HCT116 (cell line): ENCODE results near the gene PPFIA1. TPM values are rescaled to one million over a fixed set of nuclear protein-coding genes. Genes with fewer than 3 reads are reported as not detected.

Source experiments
- ATAC-seq: fragments of 200-7000 bp; cut with Tn5 transposase; 2 replicates; pipeline ENCODE4 v1.9.1; 2020; ENCODE audit warnings: mild to moderate bottlenecking, moderate library complexity
- BruUV-seq: library from RNA; stranded (reverse); fragments of 400-500 nt; replicated peaks from 2 replicates; lab custom pipeline; 2021; lab: Mats Ljungman, UMichigan
- CTCF ChIA-PET: fragments of 300-600 bp; sonication (Branson Sonifier 250); formaldehyde crosslinking; loops from one replicate; lab custom pipeline; 2021; ENCODE audit warnings: antibody characterized with exemption; lab: Charles Lee
- POLR2A ChIA-PET: fragments of 300-600, 350-600 bp; sonication (Branson Sonifier 250); formaldehyde crosslinking; loops from one replicate; lab custom pipeline; 2021; ENCODE audit warnings: antibody characterized with exemption; lab: Charles Lee
- RAD21 ChIA-PET, 2 experiments: fragments of 300-600 bp; sonication (Branson Sonifier 250); formaldehyde crosslinking; loops; one replicate each; lab custom pipeline; 2023; ENCODE audit warnings: low total read pairs in 2 of 2; ENCODE audit not compliant: uncharacterized antibody in 2 of 2, unreplicated experiment in 2 of 2, low non-redundant PET in 1 of 2; lab: Charles Lee
- DNase-seq: peaks from one replicate; pipeline ENCODE4 v3.0.0-alpha.2; 2010; ENCODE audit warnings: low read depth, low spot score
- H2AFZ ChIP-seq: fragments of 200-600 bp; shearing (Covaris generic), sonication (generic); 2 replicates; pipeline ENCODE4 v1.6.1; 2017; ENCODE audit warnings: low read depth, mixed run types, mixed read lengths, antibody characterized with exemption, low read length; ENCODE audit not compliant: poor library complexity, severe bottlenecking
- H3K27ac ChIP-seq: 2 replicates; pipeline ENCODE4 v1.5.1; 2012; ENCODE audit warnings: low read depth, low read length
- H3K27me3 ChIP-seq: fragments of 200-600 bp; sonication (generic); 2 replicates; pipeline ENCODE4 v1.6.1; 2016; ENCODE audit warnings: mixed run types, low read length, mixed read lengths; ENCODE audit not compliant: insufficient read depth
- H3K36me3 ChIP-seq, 2 experiments: fragments of 200-500 bp in 1 of 2; fragments of 200-600 bp in 1 of 2; sonication (Bioruptor generic) in 1 of 2; sonication (generic) in 1 of 2; 2 replicates each; pipeline versions ENCODE4 v1.5.1 to v1.6.1; 2014 to 2016; ENCODE audit warnings: low read length in 2 of 2, inconsistent platforms in 1 of 2, mixed read lengths in 1 of 2, mixed run types in 1 of 2; ENCODE audit not compliant: insufficient read depth in 2 of 2, control insufficient read depth in 1 of 2
- H3K4me1 ChIP-seq, 2 experiments: fragments of 200-600 bp in 1 of 2; sonication (generic) in 1 of 2; 2 replicates each; pipeline versions ENCODE4 v1.5.1 to v1.6.1; 2012 to 2017; ENCODE audit warnings: low read length in 2 of 2, inconsistent platforms in 1 of 2, mild to moderate bottlenecking in 1 of 2, mixed read lengths in 1 of 2, mixed run types in 1 of 2, moderate library complexity in 1 of 2; ENCODE audit not compliant: insufficient read depth in 2 of 2, control insufficient read depth in 1 of 2
- H3K4me2 ChIP-seq: fragments of 200-600 bp; sonication (generic); 2 replicates; pipeline ENCODE4 v1.6.1; 2017; ENCODE audit warnings: mixed run types, low read length, mixed read lengths
- H3K4me3 ChIP-seq, 2 experiments: fragments of 200-600 bp in 1 of 2; sonication (generic) in 1 of 2; replicated peaks in 1 of 2; 2 replicates each; pipeline ENCODE4 v1.5.1; 2011 to 2016; ENCODE audit warnings: low read length in 2 of 2, control low read depth in 1 of 2, low read depth in 1 of 2, mild to moderate bottlenecking in 1 of 2, mixed read lengths in 1 of 2, mixed run types in 1 of 2
- H3K79me2 ChIP-seq: fragments of 200-600 bp; sonication (generic); 2 replicates; pipeline ENCODE4 v1.6.1; 2017; ENCODE audit warnings: mild to moderate bottlenecking, mixed run types, low read length, moderate library complexity, mixed read lengths; ENCODE audit not compliant: insufficient read depth
- H3K9ac ChIP-seq: fragments of 200-600 bp; sonication (generic); 2 replicates; pipeline ENCODE4 v1.6.1; 2016; ENCODE audit warnings: low read length, mixed read lengths
- H3K9me2 ChIP-seq: fragments of 200-600 bp; sonication (generic), shearing (Covaris generic); 2 replicates; pipeline ENCODE4 v1.6.1; 2017; ENCODE audit warnings: mixed run types, mild to moderate bottlenecking, moderate library complexity; ENCODE audit not compliant: insufficient read depth
- H3K9me3 ChIP-seq, 2 experiments: fragments of 200-500 bp in 1 of 2; fragments of 200-600 bp in 1 of 2; sonication (Bioruptor generic) in 1 of 2; sonication (generic) in 1 of 2; 2 replicates each; pipeline ENCODE4 v1.6.1; 2014 to 2017; ENCODE audit warnings: low read length in 2 of 2, mixed read lengths in 2 of 2, inconsistent platforms in 1 of 2, low read depth in 1 of 2, mild to moderate bottlenecking in 1 of 2, mixed run types in 1 of 2, moderate library complexity in 1 of 2; ENCODE audit not compliant: control insufficient read depth in 1 of 2, insufficient read depth in 1 of 2
- H4K20me1 ChIP-seq: fragments of 200-600 bp; sonication (generic), shearing (Covaris generic); 2 replicates; pipeline ENCODE4 v1.6.1; 2017; ENCODE audit warnings: mixed run types, mild to moderate bottlenecking, moderate library complexity; ENCODE audit not compliant: insufficient read depth
- CBX3 ChIP-seq: IDR thresholded peaks from 2 replicates; pipeline ENCODE4 v1.6.1; 2012; ENCODE audit warnings: low read depth
- CEBPB ChIP-seq: IDR thresholded peaks from 2 replicates; pipeline ENCODE4 v1.6.1; 2012; ENCODE audit warnings: low read depth
- EGR1 ChIP-seq: IDR thresholded peaks from 2 replicates; pipeline ENCODE4 v1.6.1; 2012; ENCODE audit warnings: low read depth
- EZH2phosphoT487 ChIP-seq: fragments of 200-600 bp; IDR thresholded peaks from 2 replicates; pipeline ENCODE4 v1.6.1; 2018; ENCODE audit warnings: antibody characterized with exemption, borderline replicate concordance
- JUND ChIP-seq: IDR thresholded peaks from 2 replicates; pipeline ENCODE4 v1.6.1; 2012
- SP1 ChIP-seq: IDR thresholded peaks from 2 replicates; pipeline ENCODE4 v1.6.1; 2012; ENCODE audit warnings: low read depth
- SRF ChIP-seq: IDR thresholded peaks from 2 replicates; pipeline ENCODE4 v1.6.1; 2012; ENCODE audit warnings: low read depth
- YY1 ChIP-seq: IDR thresholded peaks from 2 replicates; pipeline ENCODE4 v1.6.1; 2011; ENCODE audit warnings: low read length, low read depth, moderate library complexity, mild to moderate bottlenecking; ENCODE audit not compliant: insufficient replicate concordance; ENCODE audit errors: extremely low read depth
- intact Hi-C: fragments of 100-400 bp; cut with micrococcal nuclease; formaldehyde crosslinking; loops from 2 replicates; pipeline ENCODE4 v1.10.0; 2022
- total RNA-seq: library from RNA; stranded (reverse); gene quantifications from one replicate; pipeline ENCODE4 v1.2.1, GENCODE V29; 2021; ENCODE audit not compliant: unreplicated experiment

PPFIA1 gene
- total RNA-seq, 1 experiment from 2014 or later = 48.6 TPM

DNA sequence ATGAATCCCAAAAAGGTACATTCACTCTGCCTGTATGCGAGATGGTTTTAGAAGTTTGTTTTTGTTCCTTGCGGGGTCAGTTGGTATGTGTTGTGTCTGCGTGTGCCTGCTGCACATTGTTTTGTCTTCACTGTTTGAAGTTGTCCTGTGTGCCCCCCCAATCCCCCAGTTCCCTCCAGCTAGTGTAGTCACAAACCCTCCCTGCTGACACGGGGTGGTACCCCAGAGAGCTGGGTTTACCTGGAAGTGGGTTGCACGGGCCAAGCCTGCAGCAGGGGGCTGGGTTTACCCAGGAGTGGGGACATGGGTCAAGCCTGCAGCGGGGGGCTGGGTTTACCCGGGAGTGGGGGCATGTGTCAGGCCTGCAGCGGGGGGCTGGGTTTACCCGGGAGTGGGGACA, 150.0 kb downstream of the PPFIA1 start:
- intact Hi-C loops = no loop called here
- Histone ChIP-seq H3K4me2 (no peak overlapping the region), H3K79me2 (peaks cover 53% of the 10 kb centered on the region; the same call in 1 of the 2 replicates), H3K9me3 (no peaks in the 10 kb centered on the region), H3K27ac (no peak overlapping the region), H4K20me1 (no peaks in the 10 kb centered on the region), H3K4me3 (no peak overlapping the region), H3K36me3 (peaks cover 59 to 66% of the 10 kb centered on the region in 2 experiments), H3K4me1 (no peaks in the 10 kb centered on the region), H3K9me2 (no peaks in the 10 kb centered on the region), H2AFZ (no peak overlapping the region), H3K9ac (no peak overlapping the region), H3K27me3 (no peaks in the 10 kb centered on the region)
- CTCF ChIA-PET = no interaction called here
- RAD21 ChIA-PET = no interaction called here
- no peak for TF ChIP-seq CBX3
- TF ChIP-seq SRF = no peak
- TF ChIP-seq SP1 = no peak
- TF ChIP-seq EZH2phosphoT487 = no peak
- TF ChIP-seq CEBPB = no peak
- no peak for TF ChIP-seq YY1
- no peak for TF ChIP-seq EGR1
- no peak for ATAC-seq
- DNase-seq = no peak
- no TSS peak for BruUV-seq
- POLR2A ChIA-PET = no interaction called here

DNA sequence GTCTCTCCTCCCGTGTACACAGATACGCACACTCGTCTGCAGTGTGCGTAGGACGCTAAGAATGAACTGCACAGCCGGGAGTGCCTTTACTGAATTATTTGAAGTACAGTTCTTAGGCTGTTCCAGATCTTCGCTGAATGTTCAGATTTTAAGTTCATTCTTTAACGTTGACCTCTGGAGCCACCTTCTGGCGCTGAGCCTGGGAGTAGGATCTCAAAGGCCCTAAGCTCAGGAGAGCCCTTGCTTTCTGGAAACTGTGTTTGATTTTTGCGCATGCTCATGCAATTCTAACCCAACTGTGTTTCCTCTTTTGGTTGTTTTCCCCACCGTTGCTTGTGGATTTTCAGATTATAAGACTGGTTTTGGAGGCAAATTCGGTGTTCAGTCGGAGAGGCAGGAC, 150.6 kb downstream of the PPFIA1 start:
- no peaks in the 10 kb centered on the region for H3K27me3 ChIP-seq
- no peaks in the 10 kb centered on the region for H3K9me3 ChIP-seq
- no TSS peak for BruUV-seq
- H3K4me3 ChIP-seq = no peak overlapping the region
- no peaks in the 10 kb centered on the region for H4K20me1 ChIP-seq
- RAD21 ChIA-PET = no interaction called here
- CTCF ChIA-PET = no interaction called here
- DNase-seq (no peak), ATAC-seq (no peak)
- peaks cover 53% of the 10 kb centered on the region; the same call in 1 of the 2 replicates for H3K79me2 ChIP-seq
- H2AFZ ChIP-seq = no peak overlapping the region
- intact Hi-C loops = no loop called here
- no peak overlapping the region for H3K27ac ChIP-seq
- TF ChIP-seq EZH2phosphoT487 (no peak), SRF (no peak), JUND (no peak)
- H3K4me1 ChIP-seq = no peaks in the 10 kb centered on the region
- H3K9me2 ChIP-seq = no peaks in the 10 kb centered on the region
- POLR2A ChIA-PET = no interaction called here
- H3K4me2 ChIP-seq = no peak overlapping the region
- H3K36me3 ChIP-seq = peaks cover 61 to 64% of the 10 kb centered on the region in 2 experiments
- H3K9ac ChIP-seq = no peak overlapping the region
